GDM1 (cell line): ENCODE measurements around the gene ODAD3.
"Not testable (repeated sequence)": the region's sequence is repeated elsewhere in the genome, so short reads cannot be mapped to it uniquely, and the experiment has no call there.

ENCODE experiments used
- DNase-seq: peaks from one replicate; lab custom pipeline; 2025; lab: John Stamatoyannopoulos, UW

The ODAD3 gene

GRCh38 chr19:11460207-11460606 is 25.3 kb upstream of the ODAD3 start:
- no peak for DNase-seq

GRCh38 chr19:11458912-11459311 is 24.0 kb upstream of the ODAD3 start:
- not testable (repeated sequence) for DNase-seq

GRCh38 chr19:11458236-11458900 is 23.4 kb upstream of the ODAD3 start:
- DNase-seq: no peak

GRCh38 chr19:11457831-11458230 is 22.9 kb upstream of the ODAD3 start:
- DNase-seq: no peak

GRCh38 chr19:11457115-11457514 is 22.2 kb upstream of the ODAD3 start:
- DNase-seq: no peak

GRCh38 chr19:11456659-11457058 is 21.7 kb upstream of the ODAD3 start:
- DNase-seq: no peak

- not testable (repeated sequence) for DNase-seq
These were observed 20.3 kb upstream of the ODAD3 start for GRCh38 chr19:11455233-11455554.

GRCh38 chr19:11453468-11454341 is 18.8 kb upstream of the ODAD3 start:
- no peak for DNase-seq

GRCh38 chr19:11452620-11453310 is 17.8 kb upstream of the ODAD3 start:
- no peak for DNase-seq

GRCh38 chr19:11451871-11452619 is 17.1 kb upstream of the ODAD3 start:
- no peak for DNase-seq

GRCh38 chr19:11451327-11451870 is 16.5 kb upstream of the ODAD3 start:
- no peak for DNase-seq

- no peak for DNase-seq
These were observed 15.8 kb upstream of the ODAD3 start for GRCh38 chr19:11450570-11451326.

- DNase-seq: no peak
These were observed 14.1 kb upstream of the ODAD3 start for GRCh38 chr19:11448923-11449554.

- DNase-seq: no peak
These were observed 13.5 kb upstream of the ODAD3 start for GRCh38 chr19:11448410-11448809.

- DNase-seq: no peak
These were observed 12.7 kb upstream of the ODAD3 start for GRCh38 chr19:11447347-11448262.

GRCh38 chr19:11446652-11447301 is 11.9 kb upstream of the ODAD3 start:
- DNase-seq: no peak

- no peak for DNase-seq
These were observed 11.3 kb upstream of the ODAD3 start for GRCh38 chr19:11446271-11446651.

- DNase-seq: no peak
These were observed 10.2 kb upstream of the ODAD3 start for GRCh38 chr19:11445141-11445540.

- no peak for DNase-seq
These were observed 9.1 kb upstream of the ODAD3 start for GRCh38 chr19:11444059-11444458.
